ENCODE measurements around the gene FMO3. TPM values are rescaled to one million over a fixed set of nuclear protein-coding genes. Genes with fewer than 3 reads are reported as not detected.

The FMO3 gene
- total RNA-seq, 1 experiment from 2014 or later, result not detected

Small RNA genes lying within 50 kb of the gene (microRNA-seq; reads per million reads assigned to microRNA genes)
- gene MIR1295A (ENCODE audit: borderline number of aligned reads) (not detected), gene MIR1295B (ENCODE audit: borderline number of aligned reads) (not detected)

Other genes with a start within 250 kb of the FMO3 start
- gene MROH9, start 155.4 kb upstream of the FMO3 start, total RNA-seq (2021), result not detected in 3 replicates
- gene FMO2, start 94.4 kb downstream of the FMO3 start, total RNA-seq (2021), result 0.16 to 0.23 TPM in 2 of 3 replicates, not detected in the other
- 0.30 TPM in 1 of 3 replicates, not detected in the others for gene FMO1, start 157.6 kb downstream of the FMO3 start, total RNA-seq (2021)
- gene FMO4, start 223.3 kb downstream of the FMO3 start, total RNA-seq (2021), result 1.8 to 3.8 TPM (median 3.6 TPM) in 3 replicates